GM04503 (cell line): ENCODE measurements around the gene CHN2.

Experiments
- DNase-seq: peaks from one replicate; pipeline ENCODE4 v3.0.0-alpha.2; 2012; ENCODE audit warnings: low read depth

The CHN2 gene

GRCh38 chr7:29285444-29285793 is 90.8 kb downstream of the CHN2 start:
- peak; percentile 64 for DNase-seq

GRCh38 chr7:29285861-29286260 is 91.3 kb downstream of the CHN2 start:
- no peak for DNase-seq

GRCh38 chr7:29287366-29287765 is 92.8 kb downstream of the CHN2 start:
- no peak for DNase-seq

- no peak for DNase-seq
Measured at GRCh38 chr7:29288181-29289091, 93.9 kb downstream of the CHN2 start.

- no peak for DNase-seq
Measured at GRCh38 chr7:29289156-29290021, 94.8 kb downstream of the CHN2 start.

- no peak for DNase-seq
Measured at GRCh38 chr7:29290829-29291228, 96.3 kb downstream of the CHN2 start.

- no peak for DNase-seq
Measured at GRCh38 chr7:29291723-29292618, 97.4 kb downstream of the CHN2 start.

GRCh38 chr7:29292886-29293658 is 98.5 kb downstream of the CHN2 start:
- no peak for DNase-seq

- DNase-seq = no peak
Measured at GRCh38 chr7:29296421-29296820, 101.8 kb downstream of the CHN2 start.

GRCh38 chr7:29297194-29297890 is 102.8 kb downstream of the CHN2 start:
- DNase-seq = no peak

GRCh38 chr7:29299086-29299485 is 104.5 kb downstream of the CHN2 start:
- DNase-seq = no peak

GRCh38 chr7:29300026-29300480 is 105.5 kb downstream of the CHN2 start:
- no peak for DNase-seq

- DNase-seq = no peak
Measured at GRCh38 chr7:29300649-29301048, 106.1 kb downstream of the CHN2 start.

GRCh38 chr7:29302666-29303395 is 108.3 kb downstream of the CHN2 start:
- DNase-seq = no peak

- no peak for DNase-seq
Measured at GRCh38 chr7:29304756-29305155, 110.2 kb downstream of the CHN2 start.

- no peak for DNase-seq
Measured at GRCh38 chr7:29306319-29306991, 111.9 kb downstream of the CHN2 start.

GRCh38 chr7:29308424-29308823 is 113.8 kb downstream of the CHN2 start:
- no peak for DNase-seq

- DNase-seq = no peak
Measured at GRCh38 chr7:29309041-29309854, 114.7 kb downstream of the CHN2 start.
